GM18867 (cell line): ENCODE measurements around the gene DNASE2B.

Experiments used
- ATAC-seq: cut with Tn5 transposase; IDR thresholded peaks from one replicate; pipeline ENCODE4 v1.9.1; 2021; ENCODE audit warnings: mild to moderate bottlenecking, moderate library complexity; ENCODE audit not compliant: unreplicated experiment

Gene DNASE2B, protein sequence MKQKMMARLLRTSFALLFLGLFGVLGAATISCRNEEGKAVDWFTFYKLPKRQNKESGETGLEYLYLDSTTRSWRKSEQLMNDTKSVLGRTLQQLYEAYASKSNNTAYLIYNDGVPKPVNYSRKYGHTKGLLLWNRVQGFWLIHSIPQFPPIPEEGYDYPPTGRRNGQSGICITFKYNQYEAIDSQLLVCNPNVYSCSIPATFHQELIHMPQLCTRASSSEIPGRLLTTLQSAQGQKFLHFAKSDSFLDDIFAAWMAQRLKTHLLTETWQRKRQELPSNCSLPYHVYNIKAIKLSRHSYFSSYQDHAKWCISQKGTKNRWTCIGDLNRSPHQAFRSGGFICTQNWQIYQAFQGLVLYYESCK

DNA sequence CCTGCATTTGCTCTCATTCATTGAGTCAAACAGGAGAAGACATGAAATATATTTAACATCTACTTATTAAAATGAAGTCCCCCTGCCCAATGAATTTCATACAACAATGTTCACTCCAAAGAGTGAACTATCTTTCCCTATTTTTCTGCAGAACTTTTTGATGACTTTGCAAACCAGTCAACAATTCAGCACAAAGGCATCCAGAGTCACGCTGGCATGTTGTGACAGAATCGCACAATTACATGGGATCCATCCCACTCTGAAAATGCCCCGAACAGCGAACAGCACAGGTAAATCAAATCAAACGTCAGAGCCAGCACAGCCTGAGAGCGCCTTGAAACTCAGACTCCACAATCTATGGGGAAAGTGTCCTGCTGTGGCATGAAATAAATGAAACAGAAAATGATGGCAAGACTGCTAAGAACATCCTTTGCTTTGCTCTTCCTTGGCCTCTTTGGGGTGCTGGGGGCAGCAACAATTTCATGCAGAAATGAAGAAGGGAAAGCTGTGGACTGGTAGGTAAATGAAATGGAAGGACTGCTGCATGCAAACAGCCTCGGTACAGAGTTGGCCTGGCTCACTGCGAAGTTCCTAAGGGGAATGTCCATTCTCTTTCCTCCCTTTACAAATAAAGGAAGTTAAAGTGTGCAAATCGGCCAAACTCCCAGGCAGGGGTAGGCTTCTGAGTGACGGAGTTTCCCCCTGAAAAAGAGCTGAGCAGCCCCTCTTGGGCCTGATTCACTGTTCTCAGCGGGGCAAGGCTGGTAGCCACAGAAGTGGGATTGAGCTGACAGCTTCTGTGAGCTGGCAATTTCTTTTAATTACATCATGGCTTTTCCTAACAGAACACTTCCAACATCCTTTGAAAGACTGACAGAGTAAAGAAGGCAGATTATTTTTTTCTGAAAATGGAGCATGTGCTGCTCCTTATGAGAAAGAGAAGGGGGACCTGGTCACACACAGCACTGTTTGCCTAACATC lies at the start of gene DNASE2B:
DNASE2B (plus strand) TSS at position 310 of the 981 bp plus-strand sequence; CDS start at position 391, 81 bp downstream.
- ATAC-seq, result no peak

DNA sequence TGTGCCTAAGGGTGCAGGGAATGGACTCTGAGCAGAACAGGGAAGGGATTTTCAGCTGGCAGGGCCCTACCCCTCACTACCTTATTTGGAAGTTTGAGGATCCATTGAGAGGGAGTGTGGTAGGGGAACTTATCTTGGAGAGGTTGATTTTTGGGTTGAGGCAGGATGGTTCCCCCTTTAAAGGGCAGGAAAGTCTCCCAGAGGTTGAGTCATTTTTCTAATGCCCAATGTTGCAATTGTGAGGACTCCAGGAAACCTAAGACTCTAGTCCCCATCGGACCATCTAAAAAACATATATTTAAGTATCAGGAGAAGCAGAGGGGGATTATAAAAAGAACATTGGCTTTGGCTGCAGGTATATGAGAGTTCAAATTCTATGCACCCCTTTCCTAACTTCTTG lies 49.5 kb upstream of the DNASE2B start:
- no peak for ATAC-seq

DNA sequence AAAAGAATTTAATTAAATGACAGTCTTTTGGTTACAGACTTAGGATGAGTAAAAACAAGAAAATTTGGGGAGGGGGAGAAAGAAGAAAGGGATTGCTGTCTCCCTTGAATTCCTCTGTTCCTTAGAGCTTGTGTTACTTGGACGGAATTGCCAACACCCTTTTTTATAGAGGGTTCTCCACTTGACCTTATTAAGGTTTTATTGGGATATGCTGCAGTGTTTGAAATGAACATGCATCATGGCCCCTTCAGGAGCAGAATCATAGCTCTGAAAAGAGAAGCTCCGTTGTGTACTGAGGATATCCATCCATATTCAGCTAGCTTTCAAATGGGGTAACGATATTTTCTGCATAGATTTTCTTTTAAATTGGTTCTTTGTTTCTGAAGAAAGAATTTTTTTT lies 48.2 kb upstream of the DNASE2B start:
- no peak for ATAC-seq

DNA sequence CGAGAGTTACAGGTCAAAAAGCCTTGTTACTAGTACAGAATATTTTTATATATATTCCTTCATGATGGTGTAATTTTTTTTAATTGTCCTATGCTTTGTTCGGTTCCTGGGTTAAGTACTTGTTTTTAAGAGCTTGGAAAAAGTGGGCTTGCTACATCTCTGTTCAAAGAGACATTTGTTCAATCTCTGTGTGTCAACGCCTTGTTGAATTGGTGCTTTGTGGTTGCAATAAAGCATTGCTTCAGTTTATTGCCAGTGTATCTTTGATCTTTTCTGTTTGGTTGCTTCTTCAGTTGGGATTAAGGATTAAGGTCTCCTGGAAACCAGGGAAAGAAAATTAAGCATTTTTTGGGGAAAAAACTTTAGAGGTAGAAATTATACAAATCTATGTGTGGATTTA lies 47.7 kb upstream of the DNASE2B start:
- no peak for ATAC-seq

DNA sequence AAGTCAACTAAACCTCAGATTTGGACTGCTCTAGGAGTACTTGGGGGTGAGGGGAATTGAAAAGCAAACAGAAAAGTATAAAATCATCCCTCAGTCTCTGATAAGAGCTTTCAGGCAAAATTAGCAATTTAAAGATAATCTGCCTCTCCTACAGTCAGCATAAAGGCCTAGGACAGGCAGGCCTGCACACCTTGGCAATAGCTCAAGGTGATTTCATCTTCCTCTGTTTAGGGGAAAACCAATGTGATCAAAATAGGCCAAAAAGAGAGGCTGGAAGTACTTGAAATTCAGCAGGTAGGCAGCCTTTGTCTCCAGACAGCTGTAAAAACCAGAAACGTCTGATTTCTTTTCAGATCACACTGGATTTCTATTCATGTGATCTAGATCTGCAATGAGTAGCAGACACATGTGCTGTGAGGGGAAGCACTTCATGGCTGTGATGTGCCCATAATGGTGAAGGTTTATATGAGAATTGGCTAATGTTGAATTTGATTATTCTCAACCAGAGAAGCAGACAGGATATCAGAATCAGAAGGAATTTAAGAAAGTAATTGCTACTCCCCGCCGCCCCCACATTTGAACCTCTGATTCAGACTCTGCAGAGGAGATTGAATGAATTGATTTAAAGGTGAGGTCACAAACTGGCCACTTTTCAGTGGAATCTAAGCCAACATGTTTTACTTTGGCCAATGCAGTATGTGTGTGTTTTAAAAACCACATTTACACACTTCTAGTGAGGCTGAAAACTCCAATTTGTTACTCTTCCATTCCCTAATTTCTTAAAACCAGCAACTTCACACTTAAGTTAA lies 45.8 kb upstream of the DNASE2B start:
- ATAC-seq, result no peak

DNA sequence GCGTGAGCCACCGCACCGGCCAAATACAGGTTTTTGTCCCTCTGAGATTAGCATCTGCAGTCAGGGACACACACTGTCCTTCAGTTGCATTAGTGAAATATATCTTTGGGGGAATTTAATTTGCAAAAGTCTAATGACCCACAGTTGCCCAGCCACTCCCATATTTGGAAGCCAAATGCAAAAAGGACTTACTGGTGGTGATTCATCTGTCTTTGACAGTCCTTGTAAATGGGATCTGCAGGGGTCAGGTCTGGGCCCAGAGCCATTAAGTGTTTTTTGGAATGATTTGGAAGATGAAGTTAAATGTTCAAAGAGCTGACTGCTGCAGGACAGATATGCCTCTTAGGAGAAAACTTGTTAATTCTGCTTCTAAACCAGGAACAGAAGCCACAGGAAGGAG lies 44.6 kb upstream of the DNASE2B start:
- ATAC-seq, result no peak

DNA sequence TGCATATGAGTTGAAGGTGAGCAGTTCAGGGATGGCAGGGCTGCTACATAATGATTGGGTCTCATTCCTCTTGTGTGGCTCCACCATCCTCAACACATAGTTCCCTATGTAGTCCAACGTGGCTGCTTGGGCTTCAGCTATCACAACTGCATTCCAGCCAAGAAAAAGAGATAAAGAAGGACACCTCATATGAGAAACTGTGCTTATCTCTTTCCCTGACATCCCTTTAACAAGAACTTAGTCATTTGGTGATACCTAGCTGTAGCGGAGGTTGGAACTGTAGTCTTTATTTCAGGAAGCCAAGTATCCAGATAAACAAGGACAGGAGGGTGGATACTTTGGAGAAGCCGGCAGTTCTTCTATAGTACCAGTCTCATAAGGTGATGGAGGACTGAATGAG lies 42.7 kb upstream of the DNASE2B start:
- ATAC-seq, result no peak

DNA sequence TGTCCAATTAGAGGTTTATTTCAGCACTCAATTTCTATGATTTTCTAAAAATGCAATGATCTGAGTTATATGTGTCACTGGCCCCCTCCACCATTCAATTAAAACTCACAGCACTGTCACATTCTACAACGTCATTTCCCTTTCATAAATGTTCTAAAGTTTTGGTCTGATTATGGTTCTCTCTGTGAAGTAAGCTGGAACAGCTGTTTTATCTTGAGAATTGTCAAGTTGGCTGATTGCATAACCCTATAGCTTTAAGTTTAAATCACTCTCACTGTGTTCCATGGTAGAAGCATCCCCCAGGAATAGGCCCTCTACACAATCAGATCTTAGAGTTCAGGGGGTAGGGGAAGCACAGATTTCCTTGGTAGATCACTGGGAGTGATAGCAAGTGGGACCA lies 41.4 kb upstream of the DNASE2B start:
- no peak for ATAC-seq

DNA sequence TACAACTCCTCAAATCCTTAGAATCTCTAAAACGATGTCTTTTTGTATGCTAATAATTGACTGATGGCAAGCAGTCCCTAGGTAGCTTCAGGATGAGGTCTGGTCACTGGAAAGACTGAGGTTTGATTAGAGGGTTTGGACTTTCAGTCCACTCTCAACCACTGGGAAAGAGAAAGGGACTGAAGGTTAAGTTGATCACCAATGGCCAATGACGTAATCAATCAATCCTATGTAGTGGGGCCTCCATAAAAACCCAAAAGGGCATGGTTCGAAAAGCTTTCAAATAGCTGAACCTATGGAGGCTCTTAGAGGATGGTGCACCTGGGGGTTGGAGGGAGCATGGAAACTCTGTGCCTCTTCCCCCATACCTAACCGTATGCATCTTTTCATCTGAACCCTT lies 39.6 kb upstream of the DNASE2B start:
- ATAC-seq, result no peak

DNA sequence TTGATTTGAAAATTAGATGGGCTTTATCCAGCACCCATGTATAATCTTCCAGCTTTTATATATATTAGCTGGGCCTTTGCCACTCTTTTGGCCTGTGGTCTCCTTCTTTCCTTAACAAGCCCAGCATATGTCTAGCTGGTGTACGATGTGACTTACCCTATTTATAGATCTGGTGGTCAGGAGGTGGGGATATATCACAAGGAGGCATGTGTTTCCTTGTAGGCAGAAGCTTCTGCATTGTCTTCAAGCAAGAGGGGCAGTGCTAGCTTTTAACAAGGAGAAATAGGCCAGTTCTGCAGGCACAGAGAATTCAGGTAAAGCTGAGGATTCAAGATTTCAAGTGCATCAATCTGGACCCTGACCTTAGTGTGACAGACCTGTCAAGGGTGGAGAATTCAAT lies 38.0 kb upstream of the DNASE2B start:
- ATAC-seq, result no peak

DNA sequence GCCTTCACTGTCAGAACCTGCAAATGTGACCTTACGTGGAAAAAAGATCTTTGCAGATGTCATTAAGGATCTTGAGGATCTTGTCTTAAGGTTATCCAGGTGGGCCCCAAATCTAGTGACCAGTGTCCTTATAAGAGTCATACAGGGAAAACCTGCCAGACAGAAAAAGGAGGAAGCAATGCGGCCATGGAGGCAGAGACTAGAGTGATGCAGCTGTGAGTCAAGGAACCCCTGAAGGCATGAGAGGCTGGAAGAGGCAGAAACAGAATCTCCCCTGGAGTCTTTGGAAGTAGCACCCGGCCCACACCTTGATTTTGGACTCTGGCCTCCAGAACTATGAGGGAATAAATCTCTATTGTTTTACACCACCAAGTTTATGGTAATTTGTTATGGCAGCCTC lies 36.5 kb upstream of the DNASE2B start:
- no peak for ATAC-seq

DNA sequence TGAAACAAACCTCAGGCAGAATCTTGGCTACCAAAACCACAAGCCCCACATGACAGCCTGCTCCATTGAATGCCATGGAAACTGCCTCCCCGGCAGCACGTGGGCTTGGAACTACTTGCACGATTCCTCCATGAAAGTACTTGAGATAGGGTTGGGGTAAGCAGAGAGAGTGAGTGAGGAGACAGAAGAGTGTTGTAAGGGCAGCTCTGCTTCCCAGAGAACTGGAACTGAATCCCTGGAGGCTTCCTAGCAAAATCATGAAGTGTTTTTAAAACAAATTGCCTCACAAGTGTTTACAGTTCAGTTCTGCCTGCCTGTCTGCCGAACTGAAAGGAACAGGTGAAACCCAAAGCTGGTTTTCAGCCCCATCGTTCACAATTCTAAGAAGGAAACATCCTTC lies 35.3 kb upstream of the DNASE2B start:
- no peak for ATAC-seq

DNA sequence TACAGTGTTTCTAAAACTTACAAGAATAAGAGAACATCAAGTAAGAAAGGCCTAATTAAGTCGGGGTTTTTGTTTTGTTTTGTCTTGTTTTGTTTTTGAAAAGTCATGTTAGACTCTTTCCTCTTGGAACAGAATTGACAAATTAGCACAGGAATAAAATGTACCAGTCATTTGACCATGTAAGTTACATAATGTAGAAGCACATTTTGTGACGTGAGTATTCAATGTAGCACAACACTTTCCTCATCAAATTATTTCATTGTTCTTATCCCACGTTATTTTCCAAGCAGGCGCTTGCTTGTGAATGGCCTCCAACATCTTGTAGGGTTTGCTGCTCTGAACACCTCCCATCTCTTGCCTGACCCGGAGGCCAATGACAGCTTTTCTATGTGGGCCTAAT lies 34.7 kb upstream of the DNASE2B start:
- ATAC-seq, result no peak

DNA sequence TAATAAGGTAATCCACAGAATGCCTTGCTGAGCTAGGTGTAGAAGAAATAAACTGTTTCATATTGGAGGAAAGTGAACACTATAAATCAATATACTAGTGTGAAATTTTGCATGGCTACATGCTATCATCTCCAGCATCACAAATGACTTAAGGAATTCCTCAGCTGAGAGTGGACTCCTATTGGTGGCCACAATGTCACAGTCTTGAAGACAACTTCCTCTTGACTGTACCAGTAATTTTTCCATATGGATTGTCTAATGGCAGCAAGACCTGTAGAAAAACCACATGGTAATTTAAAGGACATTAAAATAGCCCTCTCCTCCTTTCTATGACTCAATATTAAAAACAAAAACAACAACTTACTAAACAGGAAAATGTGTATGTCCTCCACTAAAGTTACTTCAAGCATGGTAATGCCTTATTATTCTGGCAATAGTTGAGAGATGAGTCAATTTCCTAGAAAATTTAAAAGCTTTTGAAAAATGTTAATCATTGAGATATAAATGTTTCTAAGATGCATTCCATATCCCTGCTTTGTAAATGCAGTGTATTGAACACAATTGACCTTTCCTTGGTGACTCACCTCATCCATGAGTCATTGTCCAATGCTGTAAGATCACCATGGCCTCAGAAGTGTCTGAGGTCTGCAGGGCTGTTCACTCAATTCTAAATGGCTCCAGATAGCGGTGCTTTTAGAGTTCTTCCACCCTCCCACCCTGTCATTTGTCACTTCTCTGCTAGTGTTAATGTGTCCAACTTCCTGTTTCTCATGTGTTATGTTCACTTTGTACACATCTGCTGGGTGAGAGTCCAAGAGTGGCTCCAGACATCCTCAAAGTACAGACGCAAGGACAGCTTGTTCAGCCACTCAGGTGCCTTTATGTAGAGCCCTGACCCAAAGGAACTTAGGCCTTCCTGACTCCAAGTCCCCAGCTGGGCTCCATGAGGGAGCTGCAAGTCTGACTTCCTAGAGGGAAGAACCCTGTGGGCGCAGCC lies 32.8 kb upstream of the DNASE2B start:
- ATAC-seq, result peak; percentile 66

DNA sequence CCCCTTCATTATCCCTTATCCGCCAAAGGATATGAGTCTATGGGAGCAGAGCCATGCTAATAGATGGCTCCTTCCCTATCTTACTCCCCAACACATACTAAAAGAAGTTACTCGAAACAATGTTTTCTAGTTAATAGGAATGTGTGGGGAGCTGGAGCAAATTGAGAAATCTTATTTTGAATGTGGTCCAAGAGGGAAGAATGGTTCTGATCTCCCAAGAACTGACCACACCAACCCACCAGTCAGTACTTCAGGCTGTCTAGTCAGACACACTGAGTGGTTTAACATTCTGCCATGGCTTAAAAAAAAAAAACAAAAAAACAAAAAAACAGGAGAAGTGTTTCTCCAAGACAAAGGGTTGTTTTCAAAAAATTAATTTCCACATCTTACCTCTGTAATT lies 31.5 kb upstream of the DNASE2B start:
- no peak for ATAC-seq

DNA sequence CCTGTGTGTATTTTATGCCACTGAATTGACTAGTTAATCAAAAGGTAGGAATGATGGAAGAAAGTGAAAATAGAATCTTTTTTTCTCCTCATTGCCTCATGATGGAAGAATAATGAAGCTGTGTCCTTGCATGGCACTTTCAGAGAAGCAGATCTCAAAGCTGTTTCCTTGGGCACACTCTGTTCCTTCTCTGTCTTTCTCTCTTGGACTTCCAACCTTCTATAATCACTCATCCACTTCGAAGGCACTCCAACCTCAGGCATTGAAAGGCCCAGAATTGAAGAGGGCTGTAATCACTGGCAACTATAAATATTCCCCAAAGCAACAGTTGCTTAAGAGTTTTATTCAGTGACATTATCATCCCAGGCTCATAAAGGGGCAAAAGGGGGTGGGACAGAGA lies 31.1 kb upstream of the DNASE2B start:
- no peak for ATAC-seq

DNA sequence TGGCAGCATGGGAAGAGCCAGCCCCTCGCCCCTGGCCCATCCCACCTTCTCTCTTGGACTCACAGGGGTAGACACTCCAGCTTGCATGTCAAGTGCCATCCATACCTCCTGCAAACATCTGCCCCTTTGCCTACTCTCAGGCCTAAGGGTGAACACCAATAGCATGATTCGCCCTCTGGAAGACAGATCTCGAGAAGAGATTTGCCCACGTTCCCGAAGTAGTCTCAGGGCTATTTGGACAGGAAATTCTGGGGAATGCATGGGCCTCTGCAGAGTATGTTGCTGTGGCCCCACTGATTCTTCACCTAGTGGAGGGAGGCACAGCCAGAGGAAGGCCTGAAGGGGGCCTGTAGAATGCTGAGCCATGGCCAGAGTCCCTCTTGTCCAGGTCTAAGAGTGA lies 29.8 kb upstream of the DNASE2B start:
- ATAC-seq, result no peak

DNA sequence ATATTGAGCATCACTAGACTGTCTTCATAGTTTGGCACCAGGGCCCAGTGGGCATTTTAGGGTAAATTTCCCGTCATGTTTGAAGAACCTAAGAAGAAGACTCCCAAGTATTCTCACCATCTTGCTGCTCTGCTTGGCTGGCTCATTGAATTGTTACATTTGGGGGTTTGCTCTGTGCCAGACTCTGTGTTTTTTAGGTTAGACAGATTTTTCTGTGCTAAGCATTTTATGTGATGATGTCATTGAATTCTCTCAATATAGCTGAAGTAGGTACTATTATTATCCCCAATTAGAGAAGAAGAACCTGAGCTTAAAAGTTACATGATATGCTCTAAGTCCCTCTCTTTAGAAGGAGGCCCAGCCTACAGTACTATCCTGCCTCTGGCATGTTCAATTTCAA lies 28.0 kb upstream of the DNASE2B start:
- no peak for ATAC-seq

DNA sequence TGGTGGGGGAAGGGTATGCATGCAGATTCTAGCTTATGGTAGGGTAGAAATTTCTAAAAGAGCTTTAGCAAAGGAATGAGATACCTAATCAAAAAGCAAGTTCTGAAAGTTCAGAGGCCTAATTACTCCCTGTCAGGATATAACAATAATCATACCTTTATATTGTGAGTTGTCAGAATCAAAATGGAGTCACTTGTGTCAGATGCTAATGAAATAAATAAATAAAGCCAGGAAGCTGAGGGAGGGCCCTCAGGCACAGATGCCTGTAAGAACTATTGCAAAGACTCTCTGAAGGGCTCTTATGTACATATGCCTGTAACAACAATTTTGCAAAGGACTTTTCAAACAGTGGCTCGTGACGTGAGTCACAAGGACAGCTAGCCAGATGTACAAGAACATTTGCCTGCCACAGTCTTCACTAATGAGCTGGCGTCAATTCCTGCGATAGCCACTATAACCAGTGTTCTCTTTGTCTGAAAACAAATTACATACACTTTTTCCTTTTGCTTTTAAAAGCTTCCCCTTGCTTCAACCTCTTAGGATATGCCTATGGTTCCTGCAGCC lies 27.4 kb upstream of the DNASE2B start:
- ATAC-seq, result no peak
